Panc1 (cell line): ENCODE results near the gene CLEC2D.
"Not testable (repeated sequence)": the region's sequence is repeated elsewhere in the genome, so short reads cannot be mapped to it uniquely, and the experiment has no call there.

Source experiments
- POLR2AphosphoS5 ChIP-seq: IDR thresholded peaks from 2 replicates; pipeline ENCODE4 v1.6.1; 2012; ENCODE audit warnings: mild to moderate bottlenecking, low read depth, low read length, moderate library complexity
- TCF7L2 ChIP-seq: IDR thresholded peaks from 2 replicates; pipeline ENCODE4 v1.6.1; 2011; ENCODE audit warnings: mild to moderate bottlenecking, low read depth, low read length, inconsistent platforms
- TF ChIP-seq, protein P1 (sequence below): fragments of 450-650 bp; IDR thresholded peaks from 2 replicates; pipeline ENCODE4 v1.5.1; 2017; ENCODE audit warnings: mild to moderate bottlenecking
- TF ChIP-seq, protein P2 (sequence below), 2 experiments: IDR thresholded peaks; 2 replicates each; pipeline ENCODE4 v1.6.1; 2011 to 2012; ENCODE audit warnings: low read depth in 2 of 2, control low read depth in 1 of 2, low read length in 1 of 2, mild to moderate bottlenecking in 1 of 2, moderate library complexity in 1 of 2; ENCODE audit not compliant: insufficient read depth in 1 of 2

DNA sequence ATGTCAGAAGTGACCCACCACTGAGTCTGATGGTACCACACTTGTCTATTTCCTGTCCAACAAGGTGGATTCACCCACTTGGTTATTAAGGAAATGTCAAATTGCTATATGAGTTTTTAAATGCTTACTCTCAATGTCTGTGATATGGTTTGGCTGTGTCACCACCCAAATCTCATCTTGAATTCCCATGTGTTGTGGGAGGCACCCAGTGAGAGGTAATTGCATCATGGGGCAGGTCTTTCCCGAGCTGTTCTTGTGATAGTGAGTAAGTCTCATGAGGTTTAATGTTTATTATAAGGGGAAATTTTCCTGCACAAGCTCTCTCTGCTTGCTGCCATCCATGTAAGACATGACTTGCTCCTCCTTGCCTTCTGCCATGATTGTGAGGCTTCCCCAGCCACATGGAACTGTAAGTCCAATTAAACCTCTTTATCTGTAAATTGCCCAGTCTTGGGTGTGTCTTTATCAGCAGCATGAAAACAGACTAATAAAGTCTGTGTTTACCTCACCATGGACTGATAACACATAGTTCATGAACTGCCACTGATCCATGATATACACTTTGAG lies 24.4 kb upstream of the CLEC2D start:
- TF ChIP-seq, protein P1, sequence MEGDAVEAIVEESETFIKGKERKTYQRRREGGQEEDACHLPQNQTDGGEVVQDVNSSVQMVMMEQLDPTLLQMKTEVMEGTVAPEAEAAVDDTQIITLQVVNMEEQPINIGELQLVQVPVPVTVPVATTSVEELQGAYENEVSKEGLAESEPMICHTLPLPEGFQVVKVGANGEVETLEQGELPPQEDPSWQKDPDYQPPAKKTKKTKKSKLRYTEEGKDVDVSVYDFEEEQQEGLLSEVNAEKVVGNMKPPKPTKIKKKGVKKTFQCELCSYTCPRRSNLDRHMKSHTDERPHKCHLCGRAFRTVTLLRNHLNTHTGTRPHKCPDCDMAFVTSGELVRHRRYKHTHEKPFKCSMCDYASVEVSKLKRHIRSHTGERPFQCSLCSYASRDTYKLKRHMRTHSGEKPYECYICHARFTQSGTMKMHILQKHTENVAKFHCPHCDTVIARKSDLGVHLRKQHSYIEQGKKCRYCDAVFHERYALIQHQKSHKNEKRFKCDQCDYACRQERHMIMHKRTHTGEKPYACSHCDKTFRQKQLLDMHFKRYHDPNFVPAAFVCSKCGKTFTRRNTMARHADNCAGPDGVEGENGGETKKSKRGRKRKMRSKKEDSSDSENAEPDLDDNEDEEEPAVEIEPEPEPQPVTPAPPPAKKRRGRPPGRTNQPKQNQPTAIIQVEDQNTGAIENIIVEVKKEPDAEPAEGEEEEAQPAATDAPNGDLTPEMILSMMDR: not testable (repeated sequence)
- TF ChIP-seq POLR2AphosphoS5, TCF7L2: not testable (repeated sequence)
- TF ChIP-seq, protein P2, sequence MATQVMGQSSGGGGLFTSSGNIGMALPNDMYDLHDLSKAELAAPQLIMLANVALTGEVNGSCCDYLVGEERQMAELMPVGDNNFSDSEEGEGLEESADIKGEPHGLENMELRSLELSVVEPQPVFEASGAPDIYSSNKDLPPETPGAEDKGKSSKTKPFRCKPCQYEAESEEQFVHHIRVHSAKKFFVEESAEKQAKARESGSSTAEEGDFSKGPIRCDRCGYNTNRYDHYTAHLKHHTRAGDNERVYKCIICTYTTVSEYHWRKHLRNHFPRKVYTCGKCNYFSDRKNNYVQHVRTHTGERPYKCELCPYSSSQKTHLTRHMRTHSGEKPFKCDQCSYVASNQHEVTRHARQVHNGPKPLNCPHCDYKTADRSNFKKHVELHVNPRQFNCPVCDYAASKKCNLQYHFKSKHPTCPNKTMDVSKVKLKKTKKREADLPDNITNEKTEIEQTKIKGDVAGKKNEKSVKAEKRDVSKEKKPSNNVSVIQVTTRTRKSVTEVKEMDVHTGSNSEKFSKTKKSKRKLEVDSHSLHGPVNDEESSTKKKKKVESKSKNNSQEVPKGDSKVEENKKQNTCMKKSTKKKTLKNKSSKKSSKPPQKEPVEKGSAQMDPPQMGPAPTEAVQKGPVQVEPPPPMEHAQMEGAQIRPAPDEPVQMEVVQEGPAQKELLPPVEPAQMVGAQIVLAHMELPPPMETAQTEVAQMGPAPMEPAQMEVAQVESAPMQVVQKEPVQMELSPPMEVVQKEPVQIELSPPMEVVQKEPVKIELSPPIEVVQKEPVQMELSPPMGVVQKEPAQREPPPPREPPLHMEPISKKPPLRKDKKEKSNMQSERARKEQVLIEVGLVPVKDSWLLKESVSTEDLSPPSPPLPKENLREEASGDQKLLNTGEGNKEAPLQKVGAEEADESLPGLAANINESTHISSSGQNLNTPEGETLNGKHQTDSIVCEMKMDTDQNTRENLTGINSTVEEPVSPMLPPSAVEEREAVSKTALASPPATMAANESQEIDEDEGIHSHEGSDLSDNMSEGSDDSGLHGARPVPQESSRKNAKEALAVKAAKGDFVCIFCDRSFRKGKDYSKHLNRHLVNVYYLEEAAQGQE (IDR thresholded peaks at IDR 0.05; ENCODE audit: insufficient read depth in 1 of 2, low read depth in 2 of 2, low read length in 1 of 2): not testable (repeated sequence)
